Islet of Langerhans (tissue), 1 donor: ENCODE data around the gene SRGAP3.

Experiments
- FAIRE-seq: peaks from one replicate; lab custom pipeline; 2011; peaks lifted over from hg19 to GRCh38; lab: Jason Lieb, UNC

SRGAP3 gene

GRCh38 chr3:9172851-9173321 is 76.6 kb downstream of the SRGAP3 start:
- FAIRE-seq: no peak

GRCh38 chr3:9170851-9171160 is 78.6 kb downstream of the SRGAP3 start:
- no peak for FAIRE-seq

GRCh38 chr3:9169956-9170850 is 79.2 kb downstream of the SRGAP3 start:
- FAIRE-seq: no peak

- FAIRE-seq: no peak
Measured at GRCh38 chr3:9169326-9169725, 80.1 kb downstream of the SRGAP3 start.

- no peak for FAIRE-seq
Measured at GRCh38 chr3:9168241-9168741, 81.2 kb downstream of the SRGAP3 start.

- FAIRE-seq: no peak
Measured at GRCh38 chr3:9167222-9167621, 82.2 kb downstream of the SRGAP3 start.

GRCh38 chr3:9165421-9165820 is 84.0 kb downstream of the SRGAP3 start:
- no peak for FAIRE-seq

GRCh38 chr3:9163289-9163688 is 86.2 kb downstream of the SRGAP3 start:
- no peak for FAIRE-seq

- no peak for FAIRE-seq
Measured at GRCh38 chr3:9161811-9162210, 87.6 kb downstream of the SRGAP3 start.

GRCh38 chr3:9161298-9161697 is 88.1 kb downstream of the SRGAP3 start:
- no peak for FAIRE-seq

- no peak for FAIRE-seq
Measured at GRCh38 chr3:9158865-9159630, 90.4 kb downstream of the SRGAP3 start.

GRCh38 chr3:9157651-9158362 is 91.6 kb downstream of the SRGAP3 start:
- no peak for FAIRE-seq

GRCh38 chr3:9156604-9157003 is 92.8 kb downstream of the SRGAP3 start:
- no peak for FAIRE-seq

GRCh38 chr3:9155028-9155427 is 94.4 kb downstream of the SRGAP3 start:
- FAIRE-seq: no peak

GRCh38 chr3:9153904-9154619 is 95.4 kb downstream of the SRGAP3 start:
- FAIRE-seq: no peak

- no peak for FAIRE-seq
Measured at GRCh38 chr3:9151240-9151639, 98.2 kb downstream of the SRGAP3 start.

- FAIRE-seq: no peak
Measured at GRCh38 chr3:9149566-9149965, 99.9 kb downstream of the SRGAP3 start.

GRCh38 chr3:9147896-9148266 is 101.6 kb downstream of the SRGAP3 start:
- FAIRE-seq: no peak

- no peak for FAIRE-seq
Measured at GRCh38 chr3:9147215-9147895, 102.1 kb downstream of the SRGAP3 start.

GRCh38 chr3:9146367-9147071 is 102.9 kb downstream of the SRGAP3 start:
- FAIRE-seq: no peak

GRCh38 chr3:9143184-9143583 is 106.3 kb downstream of the SRGAP3 start:
- no peak for FAIRE-seq
